Stomach (tissue), 4 donors: ENCODE measurements around the gene KPNA1.

Experiments used
- CTCF ChIP-seq, 7 experiments: fragments of 450-650 bp in 4 of 7; fragments of 200-600 bp in 3 of 7; sonication (generic) in 3 of 7; IDR thresholded peaks; one replicate each; pipeline ENCODE4 v1.5.1; 2016 to 2019; ENCODE audit warnings: antibody characterized with exemption in 7 of 7, control low read depth in 2 of 7, mild to moderate bottlenecking in 1 of 7
- POLR2A ChIP-seq, 4 donors: fragments of 450-650 bp; IDR thresholded peaks; one replicate each; pipeline ENCODE4 v1.6.1; 2016; ENCODE audit warnings: antibody characterized with exemption in 4 of 4, control low read depth in 2 of 4, mild to moderate bottlenecking in 1 of 4, moderate library complexity in 1 of 4
- POLR2AphosphoS5 ChIP-seq, 3 donors: sonication (generic); formaldehyde crosslinking; IDR thresholded peaks; one replicate each; pipeline ENCODE4 v1.6.1; 2016; ENCODE audit warnings: antibody characterized with exemption in 3 of 3

- TF ChIP-seq POLR2A (IDR thresholded peaks at IDR 0.05) (peak in 2 of 4 donors; percentile 64 to 66), CTCF (IDR thresholded peaks at IDR 0.05) (no peak), POLR2AphosphoS5 (IDR thresholded peaks at IDR 0.05) (peak; percentile 94 to 99 (median 98))
Observed at GRCh38 chr3:122514123-122515019, at the start of gene KPNA1.
